H9 (cell line): Measurements from ENCODE around the gene EIF3F. TPM values are rescaled to one million over a fixed set of nuclear protein-coding genes. Genes with fewer than 3 reads are reported as not detected.

Experiments used
- DNase-seq: peaks from one replicate; pipeline ENCODE4 v3.0.0-alpha.2; 2017
- H2AFZ ChIP-seq: one replicate; pipeline ENCODE4 v1.6.1; 2013; ENCODE audit warnings: mild to moderate bottlenecking, low read length, control low read depth, moderate library complexity
- H2AK5ac ChIP-seq: 2 replicates; pipeline ENCODE4 v1.6.1; 2013; ENCODE audit warnings: low read length, control low read depth, mixed read lengths; ENCODE audit not compliant: insufficient read length
- H2BK120ac ChIP-seq: one replicate; pipeline ENCODE4 v1.6.1; 2013; ENCODE audit warnings: low read depth, mild to moderate bottlenecking, low read length, control low read depth, inconsistent platforms; ENCODE audit not compliant: poor library complexity, severe bottlenecking
- H2BK12ac ChIP-seq: 2 replicates; pipeline ENCODE4 v1.6.1; 2013; ENCODE audit warnings: low read length, control low read depth, mixed read lengths, low read depth; ENCODE audit not compliant: insufficient read length
- H2BK15ac ChIP-seq: 2 replicates; pipeline ENCODE4 v1.6.1; 2013; ENCODE audit warnings: low read depth, low read length, control low read depth
- H2BK20ac ChIP-seq: one replicate; pipeline ENCODE4 v1.6.1; 2013; ENCODE audit warnings: low read depth, mild to moderate bottlenecking, low read length, control low read depth, inconsistent platforms; ENCODE audit not compliant: poor library complexity, severe bottlenecking
- H2BK5ac ChIP-seq: 2 replicates; pipeline ENCODE4 v1.6.1; 2013; ENCODE audit warnings: low read length, control low read depth, mixed read lengths; ENCODE audit not compliant: insufficient read length
- H3K14ac ChIP-seq: 2 replicates; pipeline ENCODE4 v1.6.1; 2013; ENCODE audit warnings: low read length, control low read depth; ENCODE audit not compliant: insufficient read depth
- H3K18ac ChIP-seq: 2 replicates; pipeline ENCODE4 v1.6.1; 2013; ENCODE audit warnings: low read depth, mild to moderate bottlenecking, mixed read lengths, low read length, control low read depth; ENCODE audit not compliant: insufficient read length
- H3K23ac ChIP-seq: 2 replicates; pipeline ENCODE4 v1.6.1; 2013; ENCODE audit warnings: low read length, control low read depth, mixed read lengths, low read depth; ENCODE audit not compliant: insufficient read length
- H3K23me2 ChIP-seq: 2 replicates; pipeline ENCODE4 v1.6.1; 2013; ENCODE audit warnings: low read depth, mild to moderate bottlenecking, mixed read lengths, low read length, control low read depth; ENCODE audit not compliant: insufficient read length, poor library complexity, severe bottlenecking
- H3K27ac ChIP-seq: 2 replicates; pipeline ENCODE4 v1.5.1; 2013; ENCODE audit warnings: low read length, control low read depth, mixed read lengths, low read depth; ENCODE audit not compliant: insufficient read length
- H3K27me3 ChIP-seq: 2 replicates; pipeline ENCODE4 v1.6.1; 2013; ENCODE audit warnings: low read length, control low read depth, inconsistent platforms; ENCODE audit not compliant: insufficient read depth
- H3K4ac ChIP-seq: 2 replicates; pipeline ENCODE4 v1.6.1; 2013; ENCODE audit warnings: low read depth, mild to moderate bottlenecking, control low read depth, inconsistent platforms, low read length, moderate library complexity
- H3K4me1 ChIP-seq: 2 replicates; pipeline ENCODE4 v1.6.1; 2013; ENCODE audit warnings: low read length, control low read depth, inconsistent platforms; ENCODE audit not compliant: insufficient read depth
- H3K4me2 ChIP-seq: 2 replicates; pipeline ENCODE4 v1.6.1; 2013; ENCODE audit warnings: low read length, control low read depth, mixed read lengths; ENCODE audit not compliant: insufficient read length, insufficient read depth
- H3K56ac ChIP-seq: 2 replicates; pipeline ENCODE4 v1.6.1; 2013; ENCODE audit warnings: low read depth, mild to moderate bottlenecking, mixed read lengths, low read length, control low read depth; ENCODE audit not compliant: insufficient read length
- H3K79me1 ChIP-seq: 2 replicates; pipeline ENCODE4 v1.6.1; 2013; ENCODE audit warnings: low read depth, mild to moderate bottlenecking, moderate library complexity, low read length, control low read depth, inconsistent platforms; ENCODE audit not compliant: insufficient read depth, poor library complexity, severe bottlenecking
- H3K79me2 ChIP-seq: 2 replicates; pipeline ENCODE4 v1.6.1; 2013; ENCODE audit warnings: low read length, control low read depth, inconsistent platforms; ENCODE audit not compliant: insufficient read depth
- H3K9ac ChIP-seq: 2 replicates; pipeline ENCODE4 v1.6.1; 2013; ENCODE audit warnings: low read length, control low read depth, mixed read lengths; ENCODE audit not compliant: insufficient read length; ENCODE audit errors: extremely low read depth
- H3K9me3 ChIP-seq: one replicate; pipeline ENCODE4 v1.6.1; 2013; ENCODE audit warnings: low read depth, low read length, inconsistent platforms; ENCODE audit not compliant: control insufficient read depth
- H3T11ph ChIP-seq: one replicate; pipeline ENCODE4 v1.6.1; 2013; ENCODE audit warnings: mild to moderate bottlenecking, low read length, control low read depth, inconsistent platforms
- H4K20me1 ChIP-seq: one replicate; pipeline ENCODE4 v1.6.1; 2013; ENCODE audit not compliant: control insufficient read depth, insufficient read length, insufficient read depth
- H4K5ac ChIP-seq: 2 replicates; pipeline ENCODE4 v1.6.1; 2013; ENCODE audit warnings: low read depth, mild to moderate bottlenecking, mixed read lengths, low read length, control low read depth; ENCODE audit not compliant: insufficient read length
- H4K8ac ChIP-seq: replicated peaks from 2 replicates; pipeline ENCODE4 v1.6.1; 2013; ENCODE audit warnings: low read length, control low read depth, mixed read lengths, low read depth; ENCODE audit not compliant: insufficient read length
- H4K91ac ChIP-seq: 2 replicates; pipeline ENCODE4 v1.6.1; 2013; ENCODE audit warnings: low read depth, mild to moderate bottlenecking, moderate library complexity, mixed read lengths, low read length, control low read depth; ENCODE audit not compliant: insufficient read length
- H3K27ac Mint-ChIP-seq, 3 experiments: 2 replicates in 2 of 3; 3 replicates in 1 of 3; pipeline ENCODE4 v1.8.0; 2020 to 2021; ENCODE audit warnings: mixed read lengths in 3 of 3, mild to moderate bottlenecking in 1 of 3, moderate library complexity in 1 of 3
- H3K27me3 Mint-ChIP-seq: 2 replicates; pipeline ENCODE4 v1.8.0; 2021; ENCODE audit warnings: low read depth, mild to moderate bottlenecking, moderate library complexity, mixed read lengths
- H3K36me3 Mint-ChIP-seq, 3 experiments: 2 replicates in 2 of 3; 3 replicates in 1 of 3; pipeline ENCODE4 v1.8.0; 2020 to 2021; ENCODE audit warnings: low read depth in 3 of 3, mixed read lengths in 3 of 3; ENCODE audit not compliant: insufficient read depth in 1 of 3
- H3K4me1 Mint-ChIP-seq, 2 experiments: 2 replicates each; pipeline ENCODE4 v1.8.0; 2020; ENCODE audit warnings: mixed read lengths in 2 of 2
- H3K4me3 Mint-ChIP-seq, 2 experiments: 2 replicates in 1 of 2; 3 replicates in 1 of 2; pipeline ENCODE4 v1.8.0; 2020 to 2021; ENCODE audit warnings: mild to moderate bottlenecking in 2 of 2, mixed read lengths in 2 of 2, moderate library complexity in 1 of 2
- H3K9me3 Mint-ChIP-seq, 2 experiments: 2 replicates in 1 of 2; 3 replicates in 1 of 2; pipeline ENCODE4 v1.8.0; 2020; ENCODE audit warnings: mild to moderate bottlenecking in 2 of 2, mixed read lengths in 2 of 2, moderate library complexity in 1 of 2
- CTCF ChIP-seq: fragments of 200-600 bp; sonication (generic); conservative IDR thresholded peaks from 3 replicates; pipeline ENCODE4 v1.8.0; 2021; ENCODE audit warnings: antibody characterized with exemption, mild to moderate bottlenecking
- WGBS: extraction: QIAGEN DNeasy Blood & Tissue Kit; methylation state at CpG from one replicate; pipeline ENCODE4 v1.1.7; 2013; ENCODE audit warnings: missing lambda C conversion rate, low lambda C conversion rate, mixed read lengths; ENCODE audit not compliant: insufficient read length; ENCODE audit errors: extremely low coverage; 5-methylcytosine and 5-hydroxymethylcytosine counted together
- total RNA-seq: library from RNA; stranded (reverse); gene quantifications from 2 replicates; pipeline ENCODE4 v1.2.1, GENCODE V29; 2021

EIF3F gene
- total RNA-seq, 1 experiment from 2014 or later, result 348 TPM

- DNase-seq, result peak; percentile 87
- Histone ChIP-seq H3K4me2 (peak overlapping the region; percentile 67), H3K23ac (no peak overlapping the region), H3K18ac (peak overlapping the region; percentile 81), H3K9me3 (no peaks in the 10 kb centered on the region), H3T11ph (no peak overlapping the region), H3K4me1 (peaks cover 5% of the 10 kb centered on the region), H3K4ac (no peak overlapping the region; the same call in 1 of the 2 replicates), H2BK5ac (no peak overlapping the region), H2BK20ac (no peak overlapping the region), H3K14ac (peak overlapping the region; percentile 80), H4K91ac (no peak overlapping the region), H3K56ac (no peak overlapping the region), H4K5ac (no peak overlapping the region), H4K20me1 (no peaks in the 10 kb centered on the region), H2AK5ac (no peak overlapping the region), H3K79me1 (no peaks in the 10 kb centered on the region), H3K23me2 (peaks cover 14% of the 10 kb centered on the region), H3K79me2 (no peaks in the 10 kb centered on the region), H2BK15ac (no peak overlapping the region), H2AFZ (no peak overlapping the region), H2BK12ac (no peak overlapping the region), H3K27me3 (peaks cover 30% of the 10 kb centered on the region), H3K9ac (no peak overlapping the region), H2BK120ac (no peak overlapping the region), H4K8ac (no peak overlapping the region), H3K27ac (no peak overlapping the region)
- peak overlapping the region in 2 of 3 experiments; percentile 43 to 86; a peak in 3 of 7 replicates for H3K27ac Mint-ChIP-seq
- peak overlapping the region; percentile 65 to 81 for H3K4me3 Mint-ChIP-seq
- no peak for TF ChIP-seq CTCF
- no CpG with 5 or more reads among the region's 62 CpGs for WGBS
- H3K9me3 Mint-ChIP-seq, result no peaks in the 10 kb centered on the region; a peak in 1 of 5 replicates
- peaks cover 39 to 43% of the 10 kb centered on the region in 2 experiments for H3K4me1 Mint-ChIP-seq
- H3K27me3 Mint-ChIP-seq, result peaks cover 51% of the 10 kb centered on the region
- H3K36me3 Mint-ChIP-seq, result no peaks in the 10 kb centered on the region; a peak in 1 of 7 replicates
Observed at GRCh38 chr11:8018484-8019313, 31.6 kb downstream of the EIF3F start.
